Neural cell (in vitro differentiated cells): ENCODE measurements around the gene GOSR1.

Experiments
- CTCF ChIP-seq: fragments of 450-650 bp; IDR thresholded peaks from 2 replicates; pipeline ENCODE4 v1.5.1; 2014; ENCODE audit warnings: antibody characterized with exemption, mild to moderate bottlenecking, moderate library complexity; ENCODE audit not compliant: poor library complexity, severe bottlenecking
- EP300 ChIP-seq: fragments of 450-650 bp; conservative IDR thresholded peaks from 2 replicates; pipeline ENCODE4 v1.6.1; 2014; ENCODE audit warnings: antibody characterized with exemption, mild to moderate bottlenecking, moderate library complexity; ENCODE audit not compliant: poor library complexity, severe bottlenecking
- EZH2 ChIP-seq: fragments of 200-600, 300-800 bp; shearing (Covaris generic), sonication (generic); IDR thresholded peaks from 2 replicates; pipeline ENCODE4 v1.6.1; 2014; ENCODE audit warnings: antibody characterized with exemption, low read length, borderline replicate concordance, mild to moderate bottlenecking; ENCODE audit not compliant: insufficient read depth, poor library complexity, severe bottlenecking
- POLR2AphosphoS5 ChIP-seq: IDR thresholded peaks from 2 replicates; pipeline ENCODE4 v1.6.1; 2012
- TAF1 ChIP-seq: IDR thresholded peaks from 2 replicates; pipeline ENCODE4 v1.6.1; 2012; ENCODE audit warnings: low read depth

DNA sequence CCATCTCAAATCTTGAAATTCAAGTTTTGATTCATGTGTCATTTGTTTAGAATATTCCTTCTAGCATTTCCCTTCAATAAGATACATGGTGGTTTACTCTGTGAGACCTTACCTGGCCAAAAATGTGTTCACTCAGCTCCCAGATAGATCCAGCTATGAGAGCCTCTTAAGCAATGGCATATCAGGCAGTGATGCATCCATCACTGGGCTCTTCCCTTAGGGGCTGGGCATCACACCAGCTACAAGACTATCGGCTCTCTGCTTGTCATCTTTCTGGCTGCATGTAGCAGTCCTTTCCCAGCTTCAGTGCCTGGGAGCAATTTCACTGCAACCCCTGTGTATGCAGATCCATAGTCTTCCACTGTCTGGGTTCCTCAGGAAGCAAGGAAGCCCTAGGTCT lies 40.6 kb downstream of the GOSR1 start:
- no peak for TF ChIP-seq CTCF
- no peak for TF ChIP-seq POLR2AphosphoS5
- TF ChIP-seq EP300: no peak
- TF ChIP-seq EZH2: no peak
- no peak for TF ChIP-seq TAF1
